NCI-H226 (cell line): ENCODE results near the gene CAPN11.

ENCODE experiments used
- DNase-seq: peaks from one replicate; pipeline ENCODE4 v3.0.0-alpha.2; 2015

Gene CAPN11

DNA sequence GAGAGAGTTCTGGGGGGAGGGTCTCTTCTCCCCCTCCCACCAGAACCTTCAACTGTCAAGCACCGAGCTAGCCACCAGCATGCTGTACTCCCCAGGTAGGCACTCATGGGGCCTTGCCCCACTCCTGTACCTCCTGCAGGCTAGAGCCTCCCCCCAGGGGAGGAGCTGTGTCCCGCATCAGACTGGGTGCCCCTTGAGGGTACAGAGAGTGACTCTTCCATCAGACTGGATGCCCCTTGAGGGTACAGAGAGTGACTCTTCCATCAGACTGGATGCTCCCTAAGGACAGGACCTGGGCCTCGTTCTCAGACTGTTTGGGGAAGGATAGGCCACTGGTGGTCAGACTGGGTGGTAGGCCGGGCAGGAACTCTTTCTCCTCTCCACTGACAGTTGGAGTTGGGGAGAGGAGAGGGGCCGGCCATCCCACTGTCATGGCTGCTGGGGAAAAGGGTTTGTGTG lies at the start of gene CAPN11:
Gene CAPN11, plus strand, starts transcription at position 51 of the 459 bp plus-strand sequence. Its CDS starts 29 bp downstream, at position 80.
- no peak for DNase-seq

DNA sequence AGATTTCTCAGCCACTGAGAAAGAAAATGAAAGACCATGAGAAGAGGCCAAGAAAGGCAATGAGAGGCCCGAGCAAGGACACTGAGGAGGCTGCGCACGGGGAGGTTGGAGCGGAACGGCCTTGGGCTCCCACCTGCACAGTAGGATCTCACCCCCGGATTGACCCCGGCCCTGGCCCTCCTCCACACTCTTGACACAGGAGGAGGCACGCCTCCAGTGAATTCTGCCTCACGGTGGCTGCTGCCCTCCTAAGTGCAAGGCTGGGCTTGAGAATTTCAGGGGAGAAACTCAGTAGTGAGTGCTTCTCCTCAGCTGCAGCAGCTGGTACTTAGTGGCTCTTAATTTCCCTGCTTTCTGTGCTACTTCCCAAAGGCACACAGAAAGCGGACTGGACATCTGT lies 49.4 kb upstream of the CAPN11 start:
- DNase-seq: no peak

DNA sequence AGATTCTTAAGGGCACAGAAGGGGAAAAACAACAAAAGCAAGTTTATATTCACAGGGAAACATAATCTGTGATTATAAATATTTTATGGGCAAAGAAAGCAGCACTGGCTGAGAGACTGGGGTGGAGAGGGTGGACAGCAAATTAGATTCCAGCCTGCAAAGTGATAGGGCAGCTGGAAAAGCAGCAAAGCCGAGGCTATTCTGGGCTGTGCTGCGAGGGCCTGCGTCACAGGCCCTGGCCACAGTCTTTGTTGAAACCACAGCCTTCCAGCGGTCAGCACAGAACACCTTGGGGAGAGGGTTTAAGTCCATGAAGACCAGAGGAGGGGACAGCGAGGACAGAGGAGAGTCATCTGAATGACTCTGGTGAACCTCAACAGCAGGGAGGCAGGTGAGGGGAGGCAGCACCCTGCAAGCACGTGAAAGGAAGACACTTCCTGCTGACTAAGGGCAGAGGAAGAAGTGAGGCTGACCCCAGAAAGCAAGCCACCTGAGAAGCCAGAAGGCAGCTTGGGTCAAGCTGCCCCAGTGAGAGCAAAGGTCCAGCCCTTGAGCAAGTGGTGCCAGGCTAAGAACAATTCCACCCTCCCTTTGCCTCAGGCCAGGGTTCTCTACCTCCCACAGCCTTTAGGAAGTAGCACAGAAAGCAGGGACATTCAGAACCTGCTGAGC lies 48.5 kb upstream of the CAPN11 start:
- DNase-seq: no peak

DNA sequence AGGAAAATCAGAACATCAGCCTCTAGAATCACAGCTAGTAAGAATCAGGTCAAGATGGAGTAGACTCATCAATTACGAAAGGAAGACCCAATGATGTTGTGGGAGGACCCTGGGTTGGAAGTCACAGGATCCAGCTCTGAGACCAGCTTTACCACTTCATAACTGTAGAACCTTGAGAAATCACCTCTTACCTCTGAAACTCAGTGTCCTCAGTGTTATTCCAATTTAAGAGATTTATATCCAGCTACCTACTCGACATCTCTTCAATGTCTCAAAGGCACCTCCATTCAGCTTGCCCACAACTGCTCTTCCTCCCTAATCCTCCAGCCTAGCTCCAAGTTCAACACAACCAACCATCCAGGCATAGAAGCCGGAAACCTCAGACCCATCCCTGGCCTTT lies 47.7 kb upstream of the CAPN11 start:
- no peak for DNase-seq

DNA sequence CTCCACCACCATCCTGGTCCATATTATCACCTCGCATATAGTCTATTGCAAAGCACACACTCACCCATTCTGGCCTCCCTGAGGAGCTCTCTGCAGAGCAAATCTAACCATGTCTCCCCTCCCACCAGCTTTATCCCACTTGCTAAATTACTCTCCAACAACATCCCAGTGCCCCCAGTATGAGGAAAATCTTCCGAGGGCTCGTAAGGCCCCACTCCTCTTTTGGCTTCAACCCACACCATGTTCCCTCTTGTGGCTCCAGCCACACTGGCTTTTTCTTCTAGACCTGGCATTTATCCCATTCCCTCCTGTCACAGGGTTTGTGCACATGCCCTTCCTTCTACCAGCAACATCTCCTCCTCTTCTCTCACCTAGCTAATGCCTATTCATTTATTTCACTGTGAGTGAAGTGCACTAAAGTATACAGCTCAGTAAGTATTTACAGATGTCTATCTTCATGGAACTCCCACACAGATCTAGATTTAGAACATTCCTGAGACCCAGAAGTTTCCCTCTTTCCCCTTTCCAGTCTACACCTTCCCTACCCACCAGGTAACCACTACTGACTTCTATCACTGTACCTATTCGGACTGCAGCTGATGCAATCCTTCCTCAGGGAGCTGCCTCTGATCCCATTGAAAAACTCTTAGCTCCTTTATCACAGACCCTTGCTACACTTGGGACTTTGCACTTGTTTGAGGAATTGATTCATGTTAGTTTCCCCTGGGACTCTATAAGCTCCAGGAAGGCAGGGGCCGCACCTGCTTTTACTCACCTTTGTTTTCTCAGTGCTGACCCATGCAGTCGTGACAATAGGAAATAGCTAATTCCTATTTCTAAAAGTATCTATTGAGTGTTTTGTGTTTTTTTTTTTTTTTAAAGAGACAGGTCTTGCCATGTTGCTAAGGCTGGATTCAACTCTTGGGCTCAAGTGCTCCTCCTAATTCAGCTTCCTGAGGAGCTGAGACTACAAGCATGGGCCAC lies 46.9 kb upstream of the CAPN11 start:
- DNase-seq: no peak

DNA sequence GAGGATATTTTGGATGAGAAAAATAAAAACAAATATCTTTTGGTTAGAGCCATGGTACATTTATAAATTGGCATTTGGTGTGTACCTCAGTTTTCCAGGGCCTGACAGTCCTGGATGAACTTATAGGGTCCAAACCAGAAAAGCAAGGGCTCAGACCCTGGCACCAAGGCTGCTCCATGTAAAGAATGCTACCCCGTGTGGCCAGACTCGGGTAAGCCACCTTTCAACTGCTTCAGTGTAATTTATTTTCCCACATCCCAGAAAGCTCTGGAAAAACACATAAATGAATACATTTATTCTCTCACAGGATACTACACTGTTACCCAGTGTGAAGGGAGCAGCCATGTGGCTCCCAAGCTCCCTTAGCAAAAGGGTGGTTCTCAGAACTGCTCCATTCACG lies 45.2 kb upstream of the CAPN11 start:
- no peak for DNase-seq

DNA sequence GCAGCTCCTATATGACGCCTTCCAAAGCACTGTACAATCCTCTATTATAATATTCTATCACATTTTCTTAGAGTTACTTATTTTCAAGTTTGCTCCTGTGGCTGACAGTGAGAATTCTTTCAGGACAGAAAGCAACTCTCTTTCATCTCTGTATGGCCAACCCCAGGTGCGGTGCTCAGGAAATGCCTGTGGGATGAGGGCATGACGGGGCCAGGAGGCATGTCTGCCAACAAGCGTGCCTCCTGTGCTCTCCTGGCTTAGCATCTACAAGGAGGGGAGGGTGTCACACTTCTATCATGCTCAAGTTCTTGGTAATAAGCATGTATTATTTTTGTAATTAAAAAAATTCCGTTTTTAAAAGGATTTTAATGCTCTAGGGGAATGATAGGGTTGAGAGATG lies 42.8 kb upstream of the CAPN11 start:
- peak; percentile 93 for DNase-seq

DNA sequence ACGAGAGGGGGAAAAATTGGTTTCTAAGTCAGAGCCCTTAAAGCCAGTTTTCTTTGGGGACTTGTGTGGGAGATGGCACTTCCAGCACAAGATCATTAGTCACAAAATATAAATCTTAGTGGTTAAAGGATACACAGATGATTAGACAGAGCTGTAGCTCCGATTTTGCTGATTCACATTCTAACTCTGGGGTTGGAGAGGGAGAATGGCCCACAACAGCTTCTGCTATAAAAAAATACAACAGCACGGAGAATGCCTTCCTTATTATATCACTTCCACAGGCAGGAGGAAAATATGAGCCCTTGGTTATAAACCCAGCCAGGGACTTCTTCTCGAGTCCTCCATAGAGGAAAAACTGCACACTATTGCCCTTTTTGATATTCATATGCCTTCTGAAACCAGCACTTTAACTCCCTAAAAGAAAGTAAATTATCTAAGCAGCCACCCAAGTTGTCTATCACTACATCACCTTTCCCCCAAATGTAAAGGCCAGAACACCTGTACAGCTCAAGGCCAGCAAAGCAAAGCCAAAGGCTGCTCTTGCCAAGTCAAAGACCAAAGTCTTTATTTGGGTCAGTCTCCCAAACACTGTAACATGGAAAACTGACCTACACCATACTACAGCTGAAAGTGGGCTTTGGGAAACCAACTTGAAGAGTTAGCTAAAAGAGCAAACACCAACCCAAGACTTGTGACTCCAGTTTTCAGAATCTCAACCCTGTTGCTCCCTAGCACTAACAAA lies 41.8 kb upstream of the CAPN11 start:
- DNase-seq: peak; percentile 87

DNA sequence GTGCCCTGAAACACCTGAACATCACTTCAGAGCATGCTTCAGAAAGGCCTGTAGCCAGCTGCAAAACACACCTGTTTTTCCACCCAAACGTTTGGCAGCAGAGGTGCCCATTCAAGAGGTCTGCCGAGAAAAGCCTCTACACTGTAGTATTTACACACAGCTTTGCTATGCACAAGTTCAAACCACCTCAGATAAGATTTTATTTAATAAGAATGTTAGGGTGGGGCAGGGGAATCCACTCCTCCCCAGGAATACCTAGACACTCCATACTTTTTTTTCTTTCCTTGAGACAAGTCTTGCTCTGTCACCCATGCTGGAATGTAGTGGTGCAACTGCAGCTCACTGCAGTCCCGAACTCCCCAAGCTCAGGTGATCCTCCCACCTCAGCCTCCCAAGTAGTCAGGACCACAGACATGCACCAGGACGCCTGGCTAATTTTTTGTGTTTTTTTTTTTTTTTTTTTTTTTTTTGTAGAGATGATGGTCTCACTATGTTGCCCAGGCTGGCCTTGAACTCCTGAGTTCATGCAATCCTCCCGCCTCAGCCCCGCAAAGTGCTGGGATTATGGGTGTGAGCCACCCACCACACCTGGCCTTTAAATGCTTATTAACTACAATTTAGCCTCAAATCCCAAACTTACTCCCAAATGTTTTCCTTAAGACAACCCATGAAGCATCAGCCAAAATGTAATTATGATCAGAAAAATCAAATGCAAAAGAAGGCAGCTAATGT lies 41.1 kb upstream of the CAPN11 start:
- DNase-seq: peak; percentile 96

DNA sequence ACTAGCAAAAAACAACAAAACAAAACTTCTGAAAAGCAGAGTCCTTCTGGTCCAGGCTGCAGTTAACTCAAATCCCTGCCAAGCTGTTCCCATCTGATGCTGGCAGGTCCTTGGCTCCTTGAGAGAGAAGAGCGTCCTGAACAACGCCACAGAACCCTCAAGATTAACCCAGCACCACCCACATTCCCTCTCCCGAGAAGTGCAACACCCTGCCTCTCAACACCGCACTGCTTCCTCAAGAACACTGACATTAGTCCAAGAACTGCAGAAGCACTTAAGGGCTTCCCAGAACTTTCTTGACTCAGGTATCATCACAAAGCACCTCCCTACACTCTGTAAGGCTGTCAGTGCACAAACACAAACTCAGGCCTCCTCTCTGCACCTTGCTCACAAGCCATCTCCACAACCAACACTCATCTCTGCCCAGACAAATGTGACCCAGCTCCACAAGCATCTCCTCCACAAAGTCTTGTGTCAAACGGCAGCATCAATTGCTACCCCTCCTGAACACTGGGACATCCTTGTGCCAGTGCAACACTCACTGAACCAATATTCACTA lies 38.8 kb upstream of the CAPN11 start:
- DNase-seq: no peak

DNA sequence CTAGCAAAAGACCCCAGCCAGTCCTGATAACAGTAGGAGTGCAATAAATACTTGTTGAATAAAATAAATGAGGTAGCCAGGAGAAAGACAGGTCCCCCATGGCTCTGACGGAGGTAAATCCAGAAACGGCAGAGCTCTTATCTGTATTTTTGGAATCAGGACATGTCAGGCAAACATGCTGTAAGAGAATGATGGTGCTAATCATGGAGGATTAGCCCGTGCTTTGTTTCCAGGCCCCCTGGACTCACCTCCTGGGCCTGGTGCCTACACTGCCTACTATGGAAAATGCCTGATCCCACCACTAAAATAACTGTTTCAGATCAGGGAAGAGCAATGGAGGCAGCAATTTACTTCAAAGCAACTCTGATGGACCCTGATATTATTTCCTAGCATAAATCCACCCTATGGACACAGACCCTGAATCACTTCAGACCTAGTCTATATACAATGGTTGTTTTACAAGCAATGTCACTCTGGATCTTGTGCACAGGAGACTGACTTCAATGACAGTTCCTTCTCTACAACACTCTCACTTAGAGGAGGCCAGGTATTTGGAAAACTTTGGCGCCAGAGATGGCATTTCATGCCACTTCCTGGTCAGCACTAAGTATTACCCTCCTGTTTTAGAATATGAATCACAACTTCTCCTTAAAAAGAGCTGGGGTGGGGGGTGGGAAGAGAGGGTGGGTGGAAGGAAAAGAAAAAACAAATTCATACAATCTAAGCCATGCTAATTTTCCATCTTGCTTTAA lies 37.8 kb upstream of the CAPN11 start:
- no peak for DNase-seq

DNA sequence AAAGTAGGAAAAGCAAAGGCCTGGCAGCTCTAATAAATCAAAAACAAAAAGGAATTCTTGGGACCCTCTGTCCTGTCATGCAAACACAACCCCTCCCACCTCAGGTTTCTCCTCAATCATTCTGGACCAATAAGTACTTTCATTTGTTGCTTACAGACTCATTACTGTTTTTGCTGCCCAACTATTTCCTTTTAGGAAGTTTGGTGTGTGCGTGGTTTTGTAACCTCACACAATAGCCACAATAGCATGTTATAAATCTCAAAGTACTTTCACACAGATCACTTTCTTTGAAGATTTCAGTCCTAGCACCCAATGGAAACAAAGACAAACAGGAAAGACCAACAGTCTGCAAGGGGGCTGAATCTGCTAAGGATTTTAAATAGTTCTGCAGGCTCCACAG lies 35.8 kb upstream of the CAPN11 start:
- DNase-seq: no peak

DNA sequence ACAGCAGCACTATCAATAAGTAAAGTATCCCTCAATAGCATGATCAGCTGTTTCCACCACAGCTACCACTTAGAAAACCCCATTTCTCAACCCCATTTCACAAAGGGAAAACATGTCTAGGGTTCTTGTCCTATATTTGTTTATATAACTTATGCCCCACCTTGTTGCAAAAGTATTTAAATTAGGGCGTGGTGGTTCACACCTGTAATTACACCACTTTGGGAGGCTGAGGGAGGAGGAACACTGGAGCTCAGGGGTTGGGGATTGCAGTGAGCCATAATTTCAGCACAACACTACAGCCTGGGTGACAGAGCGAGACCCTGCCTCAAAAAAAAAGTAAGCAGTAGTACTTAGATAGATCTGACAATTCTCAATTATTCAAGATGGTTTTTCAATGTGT lies 35.1 kb upstream of the CAPN11 start:
- DNase-seq: no peak

DNA sequence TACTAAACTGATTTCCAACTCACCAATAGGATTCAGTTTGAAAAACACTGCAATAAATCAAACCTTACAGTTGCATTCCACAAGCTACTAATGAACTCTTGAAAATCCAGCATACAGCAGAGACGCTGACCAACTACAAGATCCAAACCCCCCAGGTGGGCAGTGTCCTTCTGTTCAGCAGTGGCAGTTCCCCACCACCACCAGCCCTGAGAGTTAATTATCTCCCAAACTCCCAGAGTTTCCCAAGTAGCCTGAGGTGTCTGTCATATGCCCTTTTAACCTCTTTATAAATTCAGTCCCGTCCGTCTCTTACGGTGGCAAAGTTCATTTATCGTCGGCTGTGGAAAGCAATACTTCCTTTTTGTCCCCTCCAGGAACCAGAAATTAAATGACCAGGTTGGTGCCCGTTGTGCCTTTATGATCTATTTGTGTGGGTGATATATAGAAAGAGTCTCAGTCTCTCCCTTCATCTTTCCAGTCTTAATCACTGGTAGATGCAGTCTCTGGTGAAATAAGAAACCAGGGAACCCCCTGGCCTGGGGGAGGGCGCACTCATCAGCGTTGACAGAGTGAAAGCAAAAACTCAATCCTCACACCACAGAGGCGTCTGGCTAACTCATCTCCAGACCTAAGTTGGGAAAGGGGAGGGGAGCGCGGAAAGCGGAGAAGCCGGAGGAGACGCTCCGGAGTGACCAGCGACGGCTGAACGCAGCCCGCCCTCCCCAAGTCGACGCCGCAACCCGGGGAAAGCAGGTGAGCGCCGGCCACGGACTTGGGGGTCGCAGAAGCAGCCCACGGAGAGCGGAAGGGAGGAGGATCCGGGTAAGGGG lies 32.1 kb upstream of the CAPN11 start:
- peak; percentile 72 for DNase-seq

DNA sequence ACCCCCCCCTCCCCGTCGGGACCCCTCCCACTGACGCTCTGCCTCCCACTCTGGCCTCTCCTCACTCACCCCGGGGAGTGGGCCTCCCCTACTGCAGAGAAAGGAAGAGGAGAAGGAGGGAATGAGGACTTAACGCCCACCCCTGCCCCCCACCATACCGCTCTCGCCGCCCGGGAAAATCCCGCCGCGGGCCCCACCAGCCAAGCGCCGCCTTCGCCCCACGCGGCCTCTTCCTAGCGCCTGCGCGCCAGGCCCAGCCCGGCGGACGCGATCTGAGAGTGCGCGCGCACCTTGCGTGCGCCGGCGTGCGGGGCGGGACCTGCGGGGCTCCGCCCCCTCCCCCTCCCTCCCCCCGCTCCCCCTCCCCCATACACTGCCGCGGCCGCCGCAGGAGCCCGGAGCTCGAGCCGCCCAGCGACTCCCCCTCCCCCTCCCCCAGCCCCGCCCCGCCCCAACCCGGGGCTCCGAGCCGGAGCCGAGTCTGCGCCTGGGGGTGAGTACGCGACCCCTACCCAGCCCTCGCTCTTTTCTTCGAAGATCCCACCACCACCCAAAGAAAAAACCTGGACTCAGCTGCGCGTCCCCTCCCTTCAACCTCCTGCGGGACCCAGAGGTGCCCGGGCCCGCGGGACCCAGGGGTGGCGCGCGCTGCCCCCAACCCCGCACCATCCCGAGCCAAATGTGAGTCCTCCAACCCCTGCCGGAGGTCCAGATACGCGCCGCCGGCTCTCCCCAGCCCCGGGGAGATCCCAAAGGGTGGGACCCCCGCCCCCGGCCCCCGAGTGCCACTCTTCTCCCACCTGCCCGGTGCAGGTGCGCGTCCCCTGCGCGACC lies 31.2 kb upstream of the CAPN11 start, which contains the start of the genes MRPL14 and TMEM63B:
Gene MRPL14, minus strand, starts transcription at position 267 of the 834 bp plus-strand sequence. CDS start 10,841 bp downstream, outside the sequence.
Gene TMEM63B, plus strand, starts transcription at position 369 of the 834 bp plus-strand sequence. CDS start 7,031 bp downstream, outside the sequence.
- DNase-seq: peak; percentile 70

DNA sequence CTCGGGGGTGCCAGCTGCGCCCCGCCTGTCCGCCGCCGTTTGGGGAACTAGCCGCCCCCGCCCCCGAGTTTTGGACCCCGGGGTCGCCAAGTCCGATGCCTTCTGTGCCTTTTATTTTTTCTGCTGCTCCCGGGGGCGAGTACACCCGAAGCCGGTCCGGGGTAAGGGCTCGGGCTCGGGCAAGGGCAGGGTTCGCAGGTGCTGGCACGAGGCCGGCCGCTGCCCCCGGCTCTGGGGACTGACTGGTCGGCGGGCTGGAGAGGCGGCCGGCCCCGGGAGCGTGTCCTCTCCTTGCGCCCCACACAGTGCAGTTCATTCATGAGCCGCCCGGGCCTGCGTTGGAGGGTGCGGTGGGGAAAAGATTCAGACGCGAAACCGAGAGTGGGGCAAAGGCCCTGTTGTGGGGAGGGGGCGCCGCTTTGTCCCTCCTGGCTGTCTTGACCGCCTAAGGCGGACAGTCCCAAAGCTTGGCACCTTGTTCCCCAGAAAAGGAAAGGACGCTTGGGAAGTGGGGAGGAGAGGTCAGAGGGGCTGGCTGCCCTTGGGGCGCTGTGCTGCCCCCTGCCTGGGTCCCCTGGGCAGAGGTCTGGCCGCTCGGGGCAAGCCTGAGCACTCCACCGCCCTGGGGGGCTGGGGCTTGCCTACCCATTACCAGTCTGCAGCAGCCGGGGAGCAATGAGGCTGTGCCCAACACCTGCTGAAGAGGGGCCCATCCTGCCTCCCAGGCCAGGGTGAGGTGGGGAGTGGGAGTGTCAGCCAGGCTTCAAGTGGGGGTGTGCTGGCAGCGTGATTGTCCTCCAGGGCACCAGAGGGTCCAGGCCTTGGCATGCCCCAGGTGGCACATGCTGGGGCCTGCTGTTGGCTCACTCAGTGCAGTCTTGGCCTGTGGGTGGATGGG lies 30.4 kb upstream of the CAPN11 start:
- no peak for DNase-seq

DNA sequence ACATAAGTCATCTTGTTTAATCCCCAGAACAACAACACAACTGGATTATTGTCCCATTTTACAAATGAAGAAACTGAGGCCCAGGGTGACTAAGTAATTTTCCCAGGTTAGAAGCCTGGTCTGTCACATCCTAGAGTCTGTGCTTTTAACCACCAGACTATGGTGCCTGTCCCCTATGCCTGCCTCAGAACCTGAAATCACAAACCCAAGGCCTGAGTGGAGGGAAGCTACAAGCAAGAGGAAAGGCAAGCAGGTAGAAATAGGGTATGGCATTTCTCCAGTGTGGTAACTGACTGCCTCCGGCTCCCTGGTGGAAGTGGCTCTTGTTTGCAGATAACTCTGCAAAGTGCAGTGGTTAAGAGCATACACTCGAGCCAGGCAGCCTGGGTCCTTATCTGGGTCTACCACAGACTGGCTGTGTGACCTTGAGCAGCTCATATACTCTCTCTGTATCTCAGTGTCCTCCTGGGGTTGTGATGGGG lies 28.7 kb upstream of the CAPN11 start:
- DNase-seq: no peak

DNA sequence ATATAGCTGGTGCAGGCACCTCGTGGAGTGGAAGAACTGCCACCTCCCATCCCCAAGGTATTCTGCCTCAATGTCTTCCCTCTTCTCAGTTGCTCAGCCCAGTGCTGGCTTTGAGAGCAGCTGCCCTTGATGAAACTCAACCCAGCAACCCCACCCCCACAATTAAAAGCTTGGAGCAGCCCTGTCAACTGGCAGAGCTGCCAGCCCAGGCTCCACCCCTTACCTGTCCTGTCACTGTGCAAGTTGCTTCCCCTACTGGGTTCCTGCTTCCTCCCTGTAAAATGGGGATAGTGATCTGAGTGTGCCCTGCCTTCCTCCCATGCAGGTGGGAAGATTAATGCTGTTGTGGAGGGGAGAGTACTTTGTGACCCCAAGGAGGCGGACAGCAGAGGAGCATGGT lies 26.7 kb upstream of the CAPN11 start:
- no peak for DNase-seq
